Measurements from ENCODE around the gene CLEC16A. TPM values are rescaled to one million over a fixed set of nuclear protein-coding genes. Genes with fewer than 3 reads are reported as not detected.

Gene CLEC16A
- total RNA-seq, 2 donors from 2014 or later: 46.6 to 47.6 TPM

GRCh38 chr16:11075163-11075562 is 130.8 kb downstream of the CLEC16A start:
- Histone ChIP-seq H3K36me3 (peaks cover 4% of the 10 kb centered on the region), H3K9me3 (no peaks in the 10 kb centered on the region), H3K4me3 (no peak overlapping the region), H3K27ac (no peak overlapping the region), H3K4me1 (ENCODE audit: control insufficient read depth in 1 of 2, low read depth in 2 of 2) (peaks cover 17 to 32% of the 10 kb centered on the region in 2 donors), H3K27me3 (replicated peaks; ENCODE audit: insufficient read depth) (no peaks in the 10 kb centered on the region)
- no peak for ATAC-seq (ENCODE audit: insufficient number of reproducible peaks, low FRiP score, low read depth)
- no peak for DNase-seq (ENCODE audit: low spot score)
- TF ChIP-seq CTCF (IDR thresholded peaks at IDR 0.05): no peak

GRCh38 chr16:11076259-11077018 is 132.1 kb downstream of the CLEC16A start:
- Histone ChIP-seq H3K4me3 (no peak overlapping the region), H3K27me3 (replicated peaks; ENCODE audit: insufficient read depth) (no peaks in the 10 kb centered on the region), H3K27ac (peak overlapping the region in 1 of 2 donors; percentile 80), H3K4me1 (ENCODE audit: control insufficient read depth in 1 of 2, low read depth in 2 of 2) (peaks cover 17 to 32% of the 10 kb centered on the region in 2 donors), H3K9me3 (no peaks in the 10 kb centered on the region), H3K36me3 (peaks cover 4% of the 10 kb centered on the region)
- TF ChIP-seq CTCF (IDR thresholded peaks at IDR 0.05): no peak
- no peak for DNase-seq (ENCODE audit: low spot score)
- no peak for ATAC-seq (ENCODE audit: insufficient number of reproducible peaks, low FRiP score, low read depth)

- TF ChIP-seq CTCF (IDR thresholded peaks at IDR 0.05): no peak
- no peak for ATAC-seq (ENCODE audit: insufficient number of reproducible peaks, low FRiP score, low read depth)
- Histone ChIP-seq H3K27ac (peak overlapping the region; percentile 31 to 80), H3K4me3 (no peak overlapping the region), H3K9me3 (no peaks in the 10 kb centered on the region), H3K4me1 (ENCODE audit: control insufficient read depth in 1 of 2, low read depth in 2 of 2) (peaks cover 17 to 32% of the 10 kb centered on the region in 2 donors), H3K36me3 (no peaks in the 10 kb centered on the region), H3K27me3 (replicated peaks; ENCODE audit: insufficient read depth) (no peaks in the 10 kb centered on the region)
- no peak for DNase-seq (ENCODE audit: low spot score)
Observed at GRCh38 chr16:11078812-11079459, 134.6 kb downstream of the CLEC16A start.

GRCh38 chr16:11079652-11080187 is 135.4 kb downstream of the CLEC16A start:
- DNase-seq (ENCODE audit: low spot score) (no peak), ATAC-seq (ENCODE audit: insufficient number of reproducible peaks, low FRiP score, low read depth) (no peak)
- Histone ChIP-seq H3K4me3 (no peak overlapping the region), H3K4me1 (ENCODE audit: control insufficient read depth in 1 of 2, low read depth in 2 of 2) (peaks cover 17 to 40% of the 10 kb centered on the region in 2 donors), H3K27ac (no peak overlapping the region), H3K36me3 (no peaks in the 10 kb centered on the region), H3K9me3 (no peaks in the 10 kb centered on the region), H3K27me3 (replicated peaks; ENCODE audit: insufficient read depth) (no peaks in the 10 kb centered on the region)
- no peak for TF ChIP-seq CTCF (IDR thresholded peaks at IDR 0.05)

- H3K9me3 ChIP-seq: no peaks in the 10 kb centered on the region
- no peaks in the 10 kb centered on the region for H3K36me3 ChIP-seq
- H3K4me3 ChIP-seq: no peak overlapping the region
- DNase-seq (ENCODE audit: low spot score) (no peak), ATAC-seq (ENCODE audit: insufficient number of reproducible peaks, low FRiP score, low read depth) (no peak)
- no peaks in the 10 kb centered on the region for H3K27me3 ChIP-seq (replicated peaks; ENCODE audit: insufficient read depth)
- peaks cover 17 to 46% of the 10 kb centered on the region in 2 donors for H3K4me1 ChIP-seq (ENCODE audit: control insufficient read depth in 1 of 2, low read depth in 2 of 2)
- no peak for TF ChIP-seq CTCF (IDR thresholded peaks at IDR 0.05)
- H3K27ac ChIP-seq: no peak overlapping the region
Observed at GRCh38 chr16:11080327-11080967, 136.1 kb downstream of the CLEC16A start.
